ENCODE results near the gene UBE2S.

UBE2S gene

DNA sequence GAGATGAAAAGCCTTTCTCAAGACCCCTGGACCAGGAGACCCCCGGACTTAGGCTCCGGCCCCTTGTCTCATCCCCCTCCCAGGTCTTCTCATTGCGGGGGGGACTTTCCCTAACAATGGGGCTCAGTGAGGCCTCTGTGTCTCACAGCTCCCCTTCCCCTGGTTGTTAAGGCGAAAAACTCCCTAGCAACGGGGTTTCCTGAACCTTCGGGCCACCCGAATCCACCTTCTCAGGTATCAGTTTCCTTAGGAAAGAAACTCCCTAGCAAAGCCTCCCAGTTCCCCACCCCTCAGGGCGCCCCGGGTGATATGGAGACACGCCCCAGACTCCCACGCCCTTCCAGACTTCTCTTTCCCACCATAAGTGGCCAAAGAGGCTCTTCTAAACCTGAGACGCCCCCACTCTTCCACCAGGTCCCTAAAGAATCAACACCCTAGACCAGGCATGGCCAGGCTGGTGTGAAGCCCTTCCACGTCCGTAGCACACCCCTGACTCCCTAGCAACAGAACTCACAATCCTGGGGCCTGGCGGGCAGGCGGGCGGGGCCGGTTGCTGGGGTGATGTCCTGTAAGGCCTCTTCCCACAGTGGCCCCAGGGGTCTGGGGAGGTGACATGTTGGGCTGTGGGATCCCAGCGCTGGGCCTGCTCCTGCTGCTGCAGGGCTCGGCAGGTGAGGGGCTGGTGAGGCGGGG is 31.2 kb downstream of the UBE2S start, which contains the start of gene TMEM190:
Gene TMEM190, plus strand, starts transcription at position 586 of the 693 bp plus-strand sequence. Its CDS starts 28 bp downstream, at position 614.
- DNase-seq (ENCODE audit: low read depth, low spot score): no peak
- H3K4me3 ChIP-seq (ENCODE audit: low read depth, low read length): no peak within 1 kb of the TSS
- TF ChIP-seq, protein P1, sequence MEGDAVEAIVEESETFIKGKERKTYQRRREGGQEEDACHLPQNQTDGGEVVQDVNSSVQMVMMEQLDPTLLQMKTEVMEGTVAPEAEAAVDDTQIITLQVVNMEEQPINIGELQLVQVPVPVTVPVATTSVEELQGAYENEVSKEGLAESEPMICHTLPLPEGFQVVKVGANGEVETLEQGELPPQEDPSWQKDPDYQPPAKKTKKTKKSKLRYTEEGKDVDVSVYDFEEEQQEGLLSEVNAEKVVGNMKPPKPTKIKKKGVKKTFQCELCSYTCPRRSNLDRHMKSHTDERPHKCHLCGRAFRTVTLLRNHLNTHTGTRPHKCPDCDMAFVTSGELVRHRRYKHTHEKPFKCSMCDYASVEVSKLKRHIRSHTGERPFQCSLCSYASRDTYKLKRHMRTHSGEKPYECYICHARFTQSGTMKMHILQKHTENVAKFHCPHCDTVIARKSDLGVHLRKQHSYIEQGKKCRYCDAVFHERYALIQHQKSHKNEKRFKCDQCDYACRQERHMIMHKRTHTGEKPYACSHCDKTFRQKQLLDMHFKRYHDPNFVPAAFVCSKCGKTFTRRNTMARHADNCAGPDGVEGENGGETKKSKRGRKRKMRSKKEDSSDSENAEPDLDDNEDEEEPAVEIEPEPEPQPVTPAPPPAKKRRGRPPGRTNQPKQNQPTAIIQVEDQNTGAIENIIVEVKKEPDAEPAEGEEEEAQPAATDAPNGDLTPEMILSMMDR (IDR thresholded peaks at IDR 0.05; ENCODE audit: insufficient read depth, low read length, missing control alignments): no peak
- ChIA-PET POLR2A (no interaction called here), CTCF (interaction anchor here (1.0 to 1.1 kb wide), 2 partner anchors 8 to 12 kb away, joined by 3 read pairs; partner anchors contain the start of gene TMEM238)

DNA sequence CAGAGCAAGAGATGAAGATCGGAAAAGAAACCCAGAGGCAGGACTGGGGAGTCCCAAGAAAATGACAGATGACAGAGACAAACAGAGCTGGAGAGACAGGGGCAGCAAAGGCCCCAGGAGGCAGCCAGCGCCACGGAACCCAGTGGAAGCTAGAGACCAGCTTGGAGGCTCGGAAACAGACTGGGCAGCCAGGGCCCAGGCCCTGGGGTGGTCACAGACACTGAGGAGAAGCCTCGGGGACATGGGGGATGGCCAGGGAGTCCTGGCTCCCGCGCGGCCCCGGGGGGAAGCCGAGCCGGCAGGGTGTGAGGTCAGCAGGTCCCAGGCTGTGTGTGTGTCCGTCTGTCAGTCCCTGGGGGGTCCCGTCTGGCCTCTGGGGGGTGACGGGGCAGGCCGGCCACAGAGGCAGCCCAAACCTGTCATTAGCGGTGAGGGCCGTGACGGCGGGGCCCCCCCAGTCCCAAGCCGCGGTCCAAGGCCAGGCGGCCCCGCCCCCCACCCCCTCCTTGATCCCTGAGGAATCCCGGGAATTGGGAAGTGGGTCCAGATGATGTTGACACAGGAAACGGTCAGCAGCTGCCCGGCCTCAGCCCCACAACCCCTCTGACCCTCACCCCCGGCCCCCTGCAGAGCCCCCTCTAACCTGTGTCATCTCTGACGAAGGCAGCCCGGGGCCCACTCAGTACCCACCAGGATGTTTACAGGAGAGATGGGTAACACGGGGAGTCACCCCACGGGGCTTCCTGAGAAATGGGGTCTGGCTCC is 33.4 kb downstream of the UBE2S start:
- DNase-seq (ENCODE audit: low read depth, low spot score): no peak
- TF ChIP-seq, protein P1 (IDR thresholded peaks at IDR 0.05; ENCODE audit: insufficient read depth, low read length, missing control alignments): no peak
- ChIA-PET CTCF (no interaction called here), POLR2A (interaction anchor here (0.6 kb wide), 1 partner anchor 34 kb away, joined by 3 read pairs; the partner anchor contains the start of gene UBE2S)
- H3K4me3 ChIP-seq (ENCODE audit: low read depth, low read length): no peak overlapping the region

DNA sequence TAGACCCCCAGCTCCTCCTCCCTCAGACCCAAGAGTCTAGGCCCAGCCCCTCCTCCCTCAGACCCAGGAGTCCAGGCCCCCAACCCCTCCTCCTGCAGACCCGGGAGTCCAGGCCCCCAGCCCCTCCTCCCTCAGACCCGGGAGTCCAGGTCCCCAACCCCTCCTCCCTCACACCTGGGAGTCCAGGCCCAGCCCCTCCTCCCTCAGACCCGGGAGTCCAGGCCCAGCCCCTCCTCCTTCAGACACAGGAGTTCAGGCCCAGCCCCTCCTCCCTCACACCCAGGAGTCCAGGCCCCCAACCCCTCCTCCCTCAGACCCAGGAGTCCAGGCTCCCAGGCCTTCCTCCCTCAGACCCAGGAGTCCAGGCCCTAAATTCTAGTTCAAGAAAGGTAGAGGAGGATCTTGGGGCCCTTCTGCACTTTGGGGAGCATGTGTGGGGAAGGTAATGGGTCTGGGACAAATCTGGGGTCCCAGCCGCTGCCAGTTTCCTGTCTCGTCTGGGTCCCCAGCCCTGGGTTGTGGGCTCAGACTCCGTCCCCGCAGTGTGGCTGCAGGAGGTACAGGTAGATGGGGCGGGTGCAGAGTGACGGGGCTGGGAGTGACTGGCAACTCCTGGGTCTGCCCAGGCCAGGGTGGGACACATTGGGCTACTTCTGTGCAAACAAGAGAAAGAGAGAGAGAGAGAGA is 34.1 kb downstream of the UBE2S start:
- no peak overlapping the region for H3K4me3 ChIP-seq (ENCODE audit: low read depth, low read length)
- TF ChIP-seq, protein P1 (IDR thresholded peaks at IDR 0.05; ENCODE audit: insufficient read depth, low read length, missing control alignments): no peak
- ChIA-PET POLR2A (interaction anchor here (0.9 to 1.1 kb wide), 3 partner anchors 10 to 34 kb away, joined by 3 to 7 read pairs (median 3); partner anchors contain the start of gene GARIN5B), CTCF (interaction anchor here (2.1 to 2.4 kb wide), 2 partner anchors 10 to 71 kb away, joined by 12 to 14 read pairs; partner anchors contain the start of gene TMEM238)
- DNase-seq (ENCODE audit: low read depth, low spot score): no peak

DNA sequence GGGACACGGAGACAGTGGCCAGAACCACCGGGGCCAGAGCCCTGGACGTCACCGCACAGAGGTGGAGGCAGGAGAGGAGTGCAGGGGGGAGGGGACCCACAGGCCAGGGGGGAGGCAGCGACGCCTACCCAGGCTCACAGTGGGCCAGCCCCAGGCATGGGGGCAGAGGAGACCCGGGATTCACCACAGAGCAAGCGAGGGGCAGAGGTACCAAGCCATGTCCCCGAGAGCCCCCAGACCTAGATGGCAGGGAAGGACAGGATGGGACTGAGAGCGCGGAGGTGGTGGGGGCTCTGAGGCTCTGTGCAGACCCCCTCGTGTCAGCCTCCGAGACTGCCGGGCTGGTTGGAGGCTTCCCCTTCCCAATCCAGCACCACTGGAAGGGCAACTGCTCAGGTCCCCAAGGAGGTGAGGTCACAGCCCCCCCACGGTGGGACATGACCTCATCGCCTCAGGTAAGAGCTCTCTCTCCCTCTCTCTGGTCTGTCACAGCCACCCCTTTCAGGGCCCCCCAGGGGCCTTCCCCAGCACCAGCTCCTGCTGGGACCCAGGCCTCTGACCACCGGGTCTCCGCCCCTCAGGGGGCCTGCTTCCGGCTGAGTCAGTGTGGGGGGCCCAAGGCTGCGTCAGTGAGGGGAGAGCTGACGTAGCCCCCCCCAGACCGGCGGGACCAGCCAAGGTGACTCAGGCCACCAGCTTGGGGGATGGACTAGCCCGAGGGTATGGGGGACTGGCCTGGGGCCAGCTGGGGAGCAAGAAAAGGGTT is 35.1 kb downstream of the UBE2S start:
- DNase-seq (ENCODE audit: low read depth, low spot score): no peak
- ChIA-PET POLR2A (interaction anchor here (0.9 to 1.1 kb wide), 4 partner anchors 9 to 35 kb away, joined by 3 to 7 read pairs (median 3); partner anchors contain the start of genes GARIN5B and UBE2S), CTCF (interaction anchor here (2.1 to 2.4 kb wide), 2 partner anchors 11 to 70 kb away, joined by 12 to 14 read pairs; partner anchors contain the start of gene TMEM238)
- TF ChIP-seq, protein P1 (IDR thresholded peaks at IDR 0.05; ENCODE audit: insufficient read depth, low read length, missing control alignments): no peak
- no peak overlapping the region for H3K4me3 ChIP-seq (ENCODE audit: low read depth, low read length)

DNA sequence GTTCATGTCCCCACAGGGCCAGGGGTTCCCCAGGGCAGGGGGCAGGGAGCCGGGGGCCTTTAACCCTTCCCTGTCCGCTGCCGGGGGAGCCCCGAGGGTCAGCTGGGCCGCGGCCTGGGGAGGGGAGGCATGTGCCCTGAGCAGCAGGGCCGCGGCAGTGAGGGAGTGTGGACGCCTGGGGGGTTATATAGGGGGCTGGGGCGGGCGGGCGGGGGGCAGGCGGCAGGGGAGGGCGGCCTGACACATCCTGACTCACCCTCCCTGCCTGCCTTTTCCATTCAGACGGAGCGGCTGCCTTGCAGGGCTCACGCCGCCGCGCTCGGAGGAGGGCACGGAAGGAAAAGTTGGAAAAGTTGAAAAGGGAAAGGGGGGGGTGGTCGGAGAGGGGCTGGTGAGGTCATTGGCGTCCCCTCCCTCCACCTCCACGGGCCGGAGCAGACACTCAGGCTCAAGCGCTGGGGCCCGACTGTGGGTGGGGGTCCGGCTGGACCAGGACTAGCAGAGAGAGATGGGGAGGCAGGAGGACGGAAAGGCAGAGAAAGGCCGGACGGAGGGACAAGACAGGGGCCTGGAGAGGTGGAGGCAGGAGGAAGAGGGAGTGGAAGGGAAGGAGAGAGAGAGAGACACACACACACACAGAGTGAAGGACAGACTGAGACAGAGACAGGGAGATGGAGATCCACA is 37.1 kb downstream of the UBE2S start, which contains the start of gene IL11:
Gene IL11, minus strand, starts transcription at position 159 of the 684 bp plus-strand sequence. Its CDS starts 153 bp downstream, at position 6.
- no peak for DNase-seq (ENCODE audit: low read depth, low spot score)
- TF ChIP-seq, protein P1 (IDR thresholded peaks at IDR 0.05; ENCODE audit: insufficient read depth, low read length, missing control alignments): no peak
- CTCF ChIA-PET: interaction anchor here (1.5 to 2.9 kb wide), 2 partner anchors 14 to 211 kb away, joined by 3 to 11 read pairs; partner anchors contain the start of gene TMEM238
- POLR2A ChIA-PET: interaction anchor here (0.6 to 2.3 kb wide), 6 partner anchors 11 to 154 kb away, joined by 3 to 18 read pairs (median 4); partner anchors contain the start of genes HSPBP1, KMT5C, PPP6R1 and UBE2S
- H3K4me3 ChIP-seq (ENCODE audit: low read depth, low read length): peak within 1 kb of the TSS; percentile 74

Data from AG04449 (cell line).